NB4 (cell line): ENCODE data around the gene CCDC177.
A peak's percentile ranks its signal among the peaks of the same experiment; 100 is the strongest.

Experiments
- DNase-seq: peaks from one replicate; pipeline ENCODE4 v3.0.0; 2010; ENCODE audit warnings: low read depth
- H3K4me3 ChIP-seq: one replicate; pipeline ENCODE4 v1.5.1; 2011; ENCODE audit warnings: mild to moderate bottlenecking, low read depth, low read length, moderate library complexity
- MYC ChIP-seq: IDR thresholded peaks from 2 replicates; pipeline ENCODE4 v1.6.1; 2011; ENCODE audit warnings: low read depth, low read length
- POLR2A ChIP-seq: IDR thresholded peaks from 2 replicates; pipeline ENCODE4 v1.6.1; 2011; ENCODE audit warnings: mild to moderate bottlenecking; ENCODE audit not compliant: insufficient read length; ENCODE audit errors: extremely low read depth
- TF ChIP-seq, protein P1 (sequence below): IDR thresholded peaks from one replicate; pipeline ENCODE4 v1.5.1; 2012; ENCODE audit warnings: low read depth, low read length
- TF ChIP-seq, protein P2 (sequence below): IDR thresholded peaks from 2 replicates; pipeline ENCODE4 v1.6.1; 2011; ENCODE audit warnings: low read depth, low read length

The CCDC177 gene

DNA sequence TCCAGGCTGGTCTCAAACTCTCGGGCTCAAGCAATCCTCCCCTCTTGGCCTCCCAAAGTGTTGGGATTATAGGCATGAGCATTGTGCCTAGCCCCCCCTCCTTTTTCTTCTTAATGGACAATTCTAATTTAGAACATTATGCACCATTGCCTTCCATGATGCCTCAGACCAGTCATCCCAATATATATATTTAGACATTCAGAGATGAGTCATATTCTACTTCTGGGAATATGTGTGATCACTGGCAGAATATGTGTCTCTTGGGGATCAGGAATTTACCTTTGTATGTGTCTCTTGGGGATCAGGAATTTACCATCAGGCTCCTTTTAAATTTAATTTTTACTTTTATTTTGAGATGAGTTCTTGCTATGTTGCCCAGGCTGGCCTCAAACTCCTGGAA lies 7.5 kb upstream of the CCDC177 start:
- DNase-seq: no peak
- no peak overlapping the region for H3K4me3 ChIP-seq
- TF ChIP-seq, protein P1, sequence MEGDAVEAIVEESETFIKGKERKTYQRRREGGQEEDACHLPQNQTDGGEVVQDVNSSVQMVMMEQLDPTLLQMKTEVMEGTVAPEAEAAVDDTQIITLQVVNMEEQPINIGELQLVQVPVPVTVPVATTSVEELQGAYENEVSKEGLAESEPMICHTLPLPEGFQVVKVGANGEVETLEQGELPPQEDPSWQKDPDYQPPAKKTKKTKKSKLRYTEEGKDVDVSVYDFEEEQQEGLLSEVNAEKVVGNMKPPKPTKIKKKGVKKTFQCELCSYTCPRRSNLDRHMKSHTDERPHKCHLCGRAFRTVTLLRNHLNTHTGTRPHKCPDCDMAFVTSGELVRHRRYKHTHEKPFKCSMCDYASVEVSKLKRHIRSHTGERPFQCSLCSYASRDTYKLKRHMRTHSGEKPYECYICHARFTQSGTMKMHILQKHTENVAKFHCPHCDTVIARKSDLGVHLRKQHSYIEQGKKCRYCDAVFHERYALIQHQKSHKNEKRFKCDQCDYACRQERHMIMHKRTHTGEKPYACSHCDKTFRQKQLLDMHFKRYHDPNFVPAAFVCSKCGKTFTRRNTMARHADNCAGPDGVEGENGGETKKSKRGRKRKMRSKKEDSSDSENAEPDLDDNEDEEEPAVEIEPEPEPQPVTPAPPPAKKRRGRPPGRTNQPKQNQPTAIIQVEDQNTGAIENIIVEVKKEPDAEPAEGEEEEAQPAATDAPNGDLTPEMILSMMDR: no peak
- TF ChIP-seq MYC (no peak), POLR2A (no peak)
- TF ChIP-seq, protein P2, sequence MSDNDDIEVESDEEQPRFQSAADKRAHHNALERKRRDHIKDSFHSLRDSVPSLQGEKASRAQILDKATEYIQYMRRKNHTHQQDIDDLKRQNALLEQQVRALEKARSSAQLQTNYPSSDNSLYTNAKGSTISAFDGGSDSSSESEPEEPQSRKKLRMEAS: no peak

DNA sequence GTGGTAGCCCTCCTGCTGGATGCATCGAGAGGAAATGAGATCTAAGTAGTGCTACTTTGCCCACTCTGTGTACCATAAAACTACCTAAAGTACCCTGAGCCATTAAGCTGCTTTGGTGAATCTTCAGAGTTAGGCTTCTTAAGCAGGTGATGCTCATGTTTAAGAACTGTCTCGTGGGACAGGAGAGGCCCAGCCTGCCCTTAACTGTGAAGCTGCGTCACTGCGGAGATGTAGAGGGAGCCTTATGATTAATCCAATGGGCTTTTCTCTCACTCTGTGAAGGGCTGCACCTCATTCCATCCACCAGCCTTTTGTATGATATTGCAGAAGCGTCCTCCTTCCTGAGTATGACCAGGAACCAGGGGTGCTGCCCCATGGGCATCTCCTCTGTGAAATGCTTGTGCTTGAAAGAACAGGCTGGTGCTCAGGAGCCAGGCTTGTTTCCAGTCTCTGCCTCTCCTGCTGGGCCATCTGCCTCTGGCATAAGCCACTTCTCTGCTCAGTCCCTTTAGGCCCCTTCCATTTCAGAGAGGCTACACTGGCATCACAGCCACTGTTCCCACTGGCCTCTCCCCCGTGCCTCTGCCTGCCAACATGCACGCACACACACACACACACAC lies 6.8 kb upstream of the CCDC177 start:
- H3K4me3 ChIP-seq: no peak overlapping the region
- TF ChIP-seq POLR2A (no peak), MYC (no peak)
- TF ChIP-seq, protein P2: no peak
- TF ChIP-seq, protein P1: no peak
- DNase-seq: no peak

DNA sequence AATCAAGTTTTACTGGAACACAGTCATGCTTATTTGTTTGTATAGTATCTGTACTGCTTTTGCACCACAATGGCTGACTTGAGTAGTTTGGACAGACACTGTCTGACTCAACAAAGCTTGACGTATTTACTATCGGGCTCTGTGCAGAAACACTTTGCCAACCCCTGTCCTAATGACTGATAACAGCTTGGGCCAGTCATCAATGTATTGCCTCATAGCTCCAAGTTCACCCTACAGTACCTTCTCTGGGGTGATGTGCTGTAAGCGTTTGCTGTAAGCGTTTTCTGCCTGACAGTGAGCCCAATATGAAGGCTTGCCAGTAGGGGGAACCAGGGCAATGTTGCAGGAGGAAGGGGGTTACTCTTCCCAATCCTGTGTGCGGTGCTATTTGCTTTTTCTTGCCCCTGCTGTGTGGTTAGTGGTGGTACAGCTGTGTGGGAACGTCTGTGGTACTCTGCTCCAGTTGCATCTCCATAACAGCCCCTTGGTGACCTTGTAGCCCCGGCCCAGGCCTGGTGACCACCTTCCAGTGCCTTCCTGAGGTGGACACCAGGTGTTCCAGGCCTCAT lies 5.4 kb upstream of the CCDC177 start:
- H3K4me3 ChIP-seq: no peak overlapping the region
- TF ChIP-seq, protein P1: peak; percentile 62
- TF ChIP-seq, protein P2: no peak
- no peak for TF ChIP-seq POLR2A
- no peak for TF ChIP-seq MYC
- peak; percentile 72 for DNase-seq

DNA sequence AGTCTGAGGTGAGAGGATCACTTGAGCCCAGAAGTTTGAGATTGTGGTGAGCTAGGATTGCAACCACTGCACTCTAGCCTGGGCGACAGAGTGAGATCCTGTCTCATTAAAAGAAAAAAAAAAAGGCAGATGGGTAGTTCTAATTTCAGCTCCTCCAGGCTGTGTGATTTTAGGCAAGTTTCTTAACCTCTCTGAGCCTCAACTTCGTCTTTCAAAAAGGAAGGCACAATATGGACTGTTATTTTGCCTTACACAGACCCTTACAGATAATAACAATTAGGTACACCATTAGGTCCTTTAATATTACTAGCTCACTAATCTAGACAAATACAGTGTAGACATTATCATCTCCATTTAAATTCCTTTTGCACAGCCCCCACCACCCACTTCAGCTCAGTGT lies 4.8 kb upstream of the CCDC177 start:
- TF ChIP-seq, protein P2: no peak
- TF ChIP-seq POLR2A (no peak), MYC (no peak)
- no peak for DNase-seq
- H3K4me3 ChIP-seq: no peak overlapping the region

DNA sequence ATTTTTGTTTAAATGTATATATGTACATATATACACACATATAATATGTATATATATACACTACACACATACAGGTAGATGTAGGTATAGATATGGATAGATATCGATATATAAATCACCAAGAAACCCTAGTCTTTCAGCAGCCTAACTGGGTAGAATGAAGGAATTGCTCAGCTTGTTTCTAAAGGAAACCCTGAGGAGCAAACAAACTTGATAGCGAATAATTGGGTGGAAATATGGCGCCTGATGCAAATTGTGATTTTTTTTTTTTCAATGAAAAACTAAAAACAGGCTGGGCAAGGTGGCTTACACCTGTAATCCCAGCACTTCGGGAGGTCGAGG lies 254 bp upstream of the CCDC177 start:
- no peak for DNase-seq

DNA sequence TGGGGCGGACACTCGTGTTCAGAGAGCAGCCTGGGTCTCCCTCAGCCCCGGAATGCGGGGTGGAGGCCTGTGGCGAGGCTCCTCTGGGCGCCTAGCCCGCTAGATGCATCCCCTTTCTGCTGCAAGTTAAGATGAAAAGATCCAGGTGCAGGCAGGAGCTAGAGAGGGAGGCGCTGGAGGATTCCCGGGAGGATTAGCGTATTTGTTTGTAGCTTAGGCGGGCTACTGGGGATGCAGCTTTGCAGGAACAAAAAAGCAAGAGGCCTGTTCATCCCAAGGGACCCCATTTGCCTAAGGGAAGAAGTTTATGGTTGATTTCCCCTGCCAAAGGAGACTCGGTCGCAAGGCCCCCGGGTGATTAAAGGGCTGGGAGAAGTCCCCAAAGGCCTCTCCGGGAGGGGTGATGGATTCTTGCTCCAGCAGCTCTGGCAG lies 824 bp downstream of the CCDC177 start:
- DNase-seq: peak; percentile 6
- TF ChIP-seq, protein P2: no peak
- TF ChIP-seq MYC: no peak
- no peak for TF ChIP-seq POLR2A
- TF ChIP-seq, protein P1: no peak
- no peak overlapping the region for H3K4me3 ChIP-seq

More for the DNA sequence above, 254 bp upstream of the CCDC177 start:
- TF ChIP-seq MYC: no peak
- TF ChIP-seq, protein P1: no peak
- no peak for TF ChIP-seq POLR2A
- no peak overlapping the region for H3K4me3 ChIP-seq
